Measurements from ENCODE around the gene SPATA1.

The SPATA1 gene

DNA sequence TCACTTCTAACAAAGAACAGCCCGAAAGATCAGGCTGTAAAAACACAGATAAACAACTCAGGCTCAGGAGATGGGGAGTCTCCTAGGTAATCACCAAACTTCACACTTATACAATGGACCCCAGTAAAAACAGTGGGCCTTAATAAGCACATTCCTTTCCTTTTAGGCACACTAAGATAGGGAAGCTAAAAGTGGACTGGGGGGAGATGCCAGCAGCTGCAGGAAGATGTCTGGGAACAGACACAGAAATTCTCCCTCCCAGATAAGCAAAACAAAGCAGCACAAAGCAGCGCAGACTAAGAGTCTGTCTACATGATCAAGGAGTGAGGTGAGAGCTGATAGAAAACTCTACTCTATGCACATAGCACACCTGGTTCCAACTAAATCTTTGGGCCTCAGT lies 97.0 kb downstream of the SPATA1 start:
- DNase-seq (ENCODE audit: low read depth): no peak
- TF ChIP-seq, protein P1, sequence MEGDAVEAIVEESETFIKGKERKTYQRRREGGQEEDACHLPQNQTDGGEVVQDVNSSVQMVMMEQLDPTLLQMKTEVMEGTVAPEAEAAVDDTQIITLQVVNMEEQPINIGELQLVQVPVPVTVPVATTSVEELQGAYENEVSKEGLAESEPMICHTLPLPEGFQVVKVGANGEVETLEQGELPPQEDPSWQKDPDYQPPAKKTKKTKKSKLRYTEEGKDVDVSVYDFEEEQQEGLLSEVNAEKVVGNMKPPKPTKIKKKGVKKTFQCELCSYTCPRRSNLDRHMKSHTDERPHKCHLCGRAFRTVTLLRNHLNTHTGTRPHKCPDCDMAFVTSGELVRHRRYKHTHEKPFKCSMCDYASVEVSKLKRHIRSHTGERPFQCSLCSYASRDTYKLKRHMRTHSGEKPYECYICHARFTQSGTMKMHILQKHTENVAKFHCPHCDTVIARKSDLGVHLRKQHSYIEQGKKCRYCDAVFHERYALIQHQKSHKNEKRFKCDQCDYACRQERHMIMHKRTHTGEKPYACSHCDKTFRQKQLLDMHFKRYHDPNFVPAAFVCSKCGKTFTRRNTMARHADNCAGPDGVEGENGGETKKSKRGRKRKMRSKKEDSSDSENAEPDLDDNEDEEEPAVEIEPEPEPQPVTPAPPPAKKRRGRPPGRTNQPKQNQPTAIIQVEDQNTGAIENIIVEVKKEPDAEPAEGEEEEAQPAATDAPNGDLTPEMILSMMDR (conservative IDR thresholded peaks at IDR 0.05; ENCODE audit: low read depth, low read length): no peak
- H3K4me3 ChIP-seq (ENCODE audit: low read length): no peak overlapping the region

DNA sequence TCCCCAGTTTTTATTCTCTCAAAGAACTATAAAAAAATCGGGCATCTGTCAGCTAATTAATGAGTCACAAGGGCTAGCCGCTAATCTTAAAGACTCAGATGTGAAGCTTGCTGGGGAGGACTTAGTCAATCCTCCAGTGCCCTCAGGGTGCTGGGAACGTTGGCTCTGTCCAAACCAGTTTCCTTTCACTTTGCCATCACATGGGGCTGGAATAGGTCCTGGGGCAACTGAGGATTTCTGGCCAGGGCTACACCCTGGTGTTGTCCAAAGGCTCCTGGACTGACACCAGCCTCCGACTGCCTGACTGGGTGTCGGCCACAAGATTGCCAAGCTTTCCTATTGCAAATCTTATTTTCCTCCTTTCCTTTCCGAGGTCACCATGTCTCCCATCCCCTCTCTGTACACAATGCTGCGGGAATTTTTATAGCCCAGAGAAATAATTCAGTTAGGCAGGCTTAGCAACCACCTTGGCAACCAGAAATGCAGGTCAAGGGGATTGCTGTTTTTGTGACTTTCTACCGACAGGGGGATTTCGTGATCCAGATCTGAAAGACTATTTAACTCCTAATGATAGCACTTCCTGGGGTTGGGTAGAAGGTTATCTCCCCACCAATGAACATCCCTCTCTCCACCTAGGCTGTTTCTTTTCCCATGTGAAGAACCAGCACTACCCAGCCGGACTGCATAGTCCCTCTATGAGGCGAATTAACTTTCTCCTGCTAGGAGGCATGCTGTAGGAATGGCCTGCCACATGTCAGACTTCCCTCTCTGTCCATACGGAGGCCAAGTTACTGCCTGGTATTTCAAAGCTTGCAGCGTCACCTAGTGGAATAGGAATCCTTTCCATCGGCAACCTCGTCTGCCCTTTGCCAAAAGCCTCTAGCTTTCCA lies 98.0 kb downstream of the SPATA1 start:
- peak; percentile 60 for DNase-seq (ENCODE audit: low read depth)
- TF ChIP-seq, protein P1 (conservative IDR thresholded peaks at IDR 0.05; ENCODE audit: low read depth, low read length): peak; percentile 24
- H3K4me3 ChIP-seq (ENCODE audit: low read length): no peak overlapping the region

DNA sequence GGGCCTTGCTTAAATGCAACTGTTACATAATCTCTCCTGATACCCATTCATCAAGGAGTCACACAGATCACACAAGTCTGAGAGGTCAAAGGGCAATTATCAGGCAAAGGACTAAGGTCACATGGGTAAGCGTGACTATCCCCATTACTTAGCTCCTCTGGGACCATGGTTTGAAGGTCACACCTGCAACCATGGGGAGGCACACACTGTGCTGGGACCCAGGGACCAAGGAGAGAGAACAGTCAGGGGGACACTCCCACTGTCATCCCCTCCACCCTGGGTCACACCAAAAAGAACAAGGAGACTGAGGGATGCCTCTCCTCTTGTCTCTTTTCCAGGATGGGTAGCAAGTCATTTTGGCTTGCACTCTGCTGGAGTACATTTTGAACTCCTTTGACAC lies 99.0 kb downstream of the SPATA1 start:
- H3K4me3 ChIP-seq (ENCODE audit: low read length): no peak overlapping the region
- DNase-seq (ENCODE audit: low read depth): no peak
- TF ChIP-seq, protein P1 (conservative IDR thresholded peaks at IDR 0.05; ENCODE audit: low read depth, low read length): no peak

- no peak for DNase-seq (ENCODE audit: low read depth)
- TF ChIP-seq, protein P1 (conservative IDR thresholded peaks at IDR 0.05; ENCODE audit: low read depth, low read length): no peak
- no peak overlapping the region for H3K4me3 ChIP-seq (ENCODE audit: low read length)
Observed at GRCh38 chr1:84606977-84607376, 100.8 kb downstream of the SPATA1 start.

- DNase-seq (ENCODE audit: low read depth): no peak
- H3K4me3 ChIP-seq (ENCODE audit: low read length): no peak overlapping the region
- TF ChIP-seq, protein P1 (conservative IDR thresholded peaks at IDR 0.05; ENCODE audit: low read depth, low read length): no peak
Observed at GRCh38 chr1:84611091-84611490, 104.9 kb downstream of the SPATA1 start.

DNA sequence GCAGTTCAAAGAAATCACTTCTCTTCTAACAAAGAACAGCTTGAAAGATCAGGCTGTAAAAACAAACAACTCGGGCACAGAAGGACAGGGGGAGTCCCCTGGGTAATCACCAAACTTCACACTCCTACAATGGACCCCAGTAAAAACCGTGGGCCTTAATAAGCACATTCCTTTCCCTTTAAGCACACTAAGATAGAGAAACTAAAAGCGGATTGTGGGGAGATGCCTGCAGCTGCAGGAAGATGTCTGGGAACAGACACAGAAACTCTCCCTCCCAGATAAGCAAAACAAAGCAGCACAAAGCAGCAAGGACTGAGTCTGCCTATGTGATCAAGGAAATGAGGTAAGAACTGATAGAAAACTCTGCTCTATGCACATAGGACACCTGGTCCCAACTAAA lies 105.6 kb downstream of the SPATA1 start:
- TF ChIP-seq, protein P1 (conservative IDR thresholded peaks at IDR 0.05; ENCODE audit: low read depth, low read length): no peak
- no peak for DNase-seq (ENCODE audit: low read depth)

DNA sequence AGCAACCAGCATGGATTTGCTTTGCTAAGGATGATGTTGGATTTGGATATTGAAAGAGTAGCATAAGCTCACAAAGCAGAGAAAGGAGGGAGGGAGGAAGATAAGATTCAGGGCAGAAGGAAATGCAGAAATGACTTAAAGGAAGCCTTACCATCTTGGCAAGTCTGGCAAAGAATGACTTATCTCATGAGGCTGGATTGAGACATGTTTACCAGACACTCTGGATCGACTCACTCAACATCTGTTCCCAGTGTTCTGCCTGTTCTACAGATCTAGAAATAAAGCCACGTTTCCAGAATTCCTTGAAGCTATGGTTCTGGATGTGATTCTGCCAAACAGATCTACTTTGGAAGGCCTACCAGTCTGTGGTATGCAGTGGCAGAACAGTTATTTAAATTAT lies 106.8 kb downstream of the SPATA1 start:
- TF ChIP-seq, protein P1 (conservative IDR thresholded peaks at IDR 0.05; ENCODE audit: low read depth, low read length): no peak
- H3K4me3 ChIP-seq (ENCODE audit: low read length): no peak overlapping the region
- no peak for DNase-seq (ENCODE audit: low read depth)

More for the DNA sequence above, 105.6 kb downstream of the SPATA1 start:
- H3K4me3 ChIP-seq (ENCODE audit: low read length): no peak overlapping the region
